Measurements from ENCODE around the gene PTOV1.
A peak's percentile ranks its signal among the peaks of the same experiment; 100 is the strongest.

PTOV1 gene

GRCh38 chr19:49892716-49893115, 41.8 kb downstream of the PTOV1 start:
- no peak for DNase-seq

- DNase-seq, result no peak
Observed at GRCh38 chr19:49894011-49894664, 43.2 kb downstream of the PTOV1 start.

GRCh38 chr19:49894879-49895565, 44.1 kb downstream of the PTOV1 start:
- peak; percentile 62 for DNase-seq

GRCh38 chr19:49895566-49896297, 44.8 kb downstream of the PTOV1 start:
- DNase-seq, result peak; percentile 62

- DNase-seq, result peak; percentile 74
Observed at GRCh38 chr19:49896863-49897621, 46.1 kb downstream of the PTOV1 start, which contains the start of gene IL4I1. Gene IL4I1 (minus strand): TSS chr19:49896887. CDS start chr19:49896160, 727 bp downstream.

- DNase-seq, result no peak
Observed at GRCh38 chr19:49904136-49904535, 53.2 kb downstream of the PTOV1 start.

- no peak for DNase-seq
Observed at GRCh38 chr19:49906879-49907564, 56.1 kb downstream of the PTOV1 start.

- no peak for DNase-seq
Observed at GRCh38 chr19:49907745-49908446, 56.9 kb downstream of the PTOV1 start.

GRCh38 chr19:49908480-49909420, 57.8 kb downstream of the PTOV1 start:
- no peak for DNase-seq

GRCh38 chr19:49910179-49910578, 59.2 kb downstream of the PTOV1 start:
- DNase-seq, result no peak

All from activated CD4-positive, alpha-beta T cell treated with anti-CD3 and anti-CD28 coated beads for 48 hours (primary cell).